H1 (cell line): ENCODE results near the gene USP43. TPM values are rescaled to one million over a fixed set of nuclear protein-coding genes. Genes with fewer than 3 reads are reported as not detected.

Experiments
- BCL11A ChIP-seq, 2 experiments: IDR thresholded peaks; one replicate each; pipeline ENCODE4 v1.6.1; 2011; ENCODE audit warnings: low read depth in 2 of 2, low read length in 2 of 2, mild to moderate bottlenecking in 2 of 2
- BRCA1 ChIP-seq: IDR thresholded peaks from 2 replicates; pipeline ENCODE4 v1.6.1; 2012; ENCODE audit warnings: low read depth, low read length, improper control_type of control experiment
- CHD2 ChIP-seq: IDR thresholded peaks from 2 replicates; pipeline ENCODE4 v1.6.1; 2012; ENCODE audit warnings: low read length, improper control_type of control experiment
- CREB1 ChIP-seq: IDR thresholded peaks from 2 replicates; pipeline ENCODE4 v1.6.1; 2012; ENCODE audit warnings: inconsistent platforms
- CTBP2 ChIP-seq: IDR thresholded peaks from 2 replicates; pipeline ENCODE4 v1.7.0; 2011; ENCODE audit warnings: borderline replicate concordance, mild to moderate bottlenecking, moderate library complexity, mixed read lengths, low read length; ENCODE audit not compliant: insufficient read depth, insufficient read length
- EGR1 ChIP-seq: IDR thresholded peaks from 2 replicates; pipeline ENCODE4 v1.6.1; 2011; ENCODE audit warnings: low read depth, low read length, borderline replicate concordance
- GABPA ChIP-seq: IDR thresholded peaks from 2 replicates; pipeline ENCODE4 v1.6.1; 2011; ENCODE audit warnings: mild to moderate bottlenecking, low read length, moderate library complexity, borderline replicate concordance; ENCODE audit not compliant: insufficient read depth
- POLR2A ChIP-seq, 2 experiments: IDR thresholded peaks; 1 replicate in 1 of 2; 2 replicates in 1 of 2; pipeline ENCODE4 v1.6.1; 2011; ENCODE audit warnings: low read depth in 2 of 2, low read length in 2 of 2, mild to moderate bottlenecking in 2 of 2; ENCODE audit errors: control extremely low read depth in 1 of 2
- RAD21 ChIP-seq, 2 experiments: IDR thresholded peaks in 1 of 2; conservative IDR thresholded peaks in 1 of 2; 2 replicates each; pipeline ENCODE4 v1.6.1; 2011; ENCODE audit warnings: low read depth in 2 of 2, low read length in 2 of 2, improper control_type of control experiment in 1 of 2, inconsistent platforms in 1 of 2, mild to moderate bottlenecking in 1 of 2, moderate library complexity in 1 of 2
- TCF12 ChIP-seq: IDR thresholded peaks from 2 replicates; pipeline ENCODE4 v1.6.1; 2011; ENCODE audit warnings: low read depth, mild to moderate bottlenecking, low read length
- YY1 ChIP-seq: IDR thresholded peaks from 2 replicates; pipeline ENCODE4 v1.6.1; 2011; ENCODE audit warnings: low read depth, mild to moderate bottlenecking, low read length
- polyA plus RNA-seq, 7 experiments: library from polyadenylated mRNA; depleted of rRNA in 3 of 7; stranded (reverse) in 5 of 7; unstranded in 2 of 7; fragments of >200 nt in 5 of 7; fragments of 200-250 nt in 2 of 7; gene quantifications; 1 replicate in 5 of 7; 2 replicates in 1 of 7; 4 replicates in 1 of 7; pipeline versions ENCODE4 v1.2.1 to v1.2.3, GENCODE V29; 2011 to 2013; ENCODE audit warnings: missing spikeins in 2 of 7, mixed read lengths in 2 of 7
- total RNA-seq: library from RNA; stranded (reverse); fragmentation: NEBNext Ultra II Directional; extraction: Animal tissue kit (Norgen Biotek cat#: 25700); gene quantifications from 2 replicates; pipeline ENCODE4 v1.2.1, GENCODE V29; 2021
- TF ChIP-seq, protein P1 (sequence below): fragments of 300-600 bp; sonication (generic); IDR thresholded peaks from 2 replicates; pipeline ENCODE4 v1.7.1; 2012; ENCODE audit warnings: low read length, moderate library complexity, mild to moderate bottlenecking, inconsistent platforms; ENCODE audit not compliant: insufficient replicate concordance

The USP43 gene
- total and polyA plus RNA-seq, 2 of the 8 experiments (the other 6 are each of a cell fraction or from before 2014, with no cell fraction given): 3.0 to 7.2 TPM

DNA sequence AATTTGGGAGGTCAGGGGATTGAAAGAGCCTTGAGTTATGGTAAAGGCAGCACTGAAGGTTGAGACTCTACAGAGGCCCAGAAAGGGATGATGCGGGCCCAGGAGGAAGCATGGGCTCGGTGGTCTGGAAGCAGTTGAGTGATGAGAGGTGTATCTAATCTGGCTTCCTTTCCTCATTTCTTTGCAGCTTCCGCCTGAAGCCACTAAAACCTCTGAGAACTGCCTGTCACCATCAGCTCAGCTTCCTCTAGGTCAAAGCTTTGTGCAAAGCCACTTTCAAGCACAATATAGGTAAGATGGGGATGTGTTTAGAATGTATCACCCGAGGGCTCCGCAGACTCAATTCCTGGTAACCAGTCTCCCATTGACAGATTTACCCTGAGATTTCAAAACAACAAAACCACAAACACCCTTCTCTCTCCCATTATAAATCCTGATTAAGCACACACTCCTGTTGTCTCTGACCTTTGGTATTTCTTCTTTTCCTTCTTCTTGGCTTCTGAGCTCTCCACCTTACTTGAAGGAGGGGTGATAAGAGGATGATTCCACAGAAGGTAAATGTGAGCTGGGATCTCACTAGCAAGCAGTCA, 21.2 kb downstream of the USP43 start (continued):
- TF ChIP-seq, protein P1, sequence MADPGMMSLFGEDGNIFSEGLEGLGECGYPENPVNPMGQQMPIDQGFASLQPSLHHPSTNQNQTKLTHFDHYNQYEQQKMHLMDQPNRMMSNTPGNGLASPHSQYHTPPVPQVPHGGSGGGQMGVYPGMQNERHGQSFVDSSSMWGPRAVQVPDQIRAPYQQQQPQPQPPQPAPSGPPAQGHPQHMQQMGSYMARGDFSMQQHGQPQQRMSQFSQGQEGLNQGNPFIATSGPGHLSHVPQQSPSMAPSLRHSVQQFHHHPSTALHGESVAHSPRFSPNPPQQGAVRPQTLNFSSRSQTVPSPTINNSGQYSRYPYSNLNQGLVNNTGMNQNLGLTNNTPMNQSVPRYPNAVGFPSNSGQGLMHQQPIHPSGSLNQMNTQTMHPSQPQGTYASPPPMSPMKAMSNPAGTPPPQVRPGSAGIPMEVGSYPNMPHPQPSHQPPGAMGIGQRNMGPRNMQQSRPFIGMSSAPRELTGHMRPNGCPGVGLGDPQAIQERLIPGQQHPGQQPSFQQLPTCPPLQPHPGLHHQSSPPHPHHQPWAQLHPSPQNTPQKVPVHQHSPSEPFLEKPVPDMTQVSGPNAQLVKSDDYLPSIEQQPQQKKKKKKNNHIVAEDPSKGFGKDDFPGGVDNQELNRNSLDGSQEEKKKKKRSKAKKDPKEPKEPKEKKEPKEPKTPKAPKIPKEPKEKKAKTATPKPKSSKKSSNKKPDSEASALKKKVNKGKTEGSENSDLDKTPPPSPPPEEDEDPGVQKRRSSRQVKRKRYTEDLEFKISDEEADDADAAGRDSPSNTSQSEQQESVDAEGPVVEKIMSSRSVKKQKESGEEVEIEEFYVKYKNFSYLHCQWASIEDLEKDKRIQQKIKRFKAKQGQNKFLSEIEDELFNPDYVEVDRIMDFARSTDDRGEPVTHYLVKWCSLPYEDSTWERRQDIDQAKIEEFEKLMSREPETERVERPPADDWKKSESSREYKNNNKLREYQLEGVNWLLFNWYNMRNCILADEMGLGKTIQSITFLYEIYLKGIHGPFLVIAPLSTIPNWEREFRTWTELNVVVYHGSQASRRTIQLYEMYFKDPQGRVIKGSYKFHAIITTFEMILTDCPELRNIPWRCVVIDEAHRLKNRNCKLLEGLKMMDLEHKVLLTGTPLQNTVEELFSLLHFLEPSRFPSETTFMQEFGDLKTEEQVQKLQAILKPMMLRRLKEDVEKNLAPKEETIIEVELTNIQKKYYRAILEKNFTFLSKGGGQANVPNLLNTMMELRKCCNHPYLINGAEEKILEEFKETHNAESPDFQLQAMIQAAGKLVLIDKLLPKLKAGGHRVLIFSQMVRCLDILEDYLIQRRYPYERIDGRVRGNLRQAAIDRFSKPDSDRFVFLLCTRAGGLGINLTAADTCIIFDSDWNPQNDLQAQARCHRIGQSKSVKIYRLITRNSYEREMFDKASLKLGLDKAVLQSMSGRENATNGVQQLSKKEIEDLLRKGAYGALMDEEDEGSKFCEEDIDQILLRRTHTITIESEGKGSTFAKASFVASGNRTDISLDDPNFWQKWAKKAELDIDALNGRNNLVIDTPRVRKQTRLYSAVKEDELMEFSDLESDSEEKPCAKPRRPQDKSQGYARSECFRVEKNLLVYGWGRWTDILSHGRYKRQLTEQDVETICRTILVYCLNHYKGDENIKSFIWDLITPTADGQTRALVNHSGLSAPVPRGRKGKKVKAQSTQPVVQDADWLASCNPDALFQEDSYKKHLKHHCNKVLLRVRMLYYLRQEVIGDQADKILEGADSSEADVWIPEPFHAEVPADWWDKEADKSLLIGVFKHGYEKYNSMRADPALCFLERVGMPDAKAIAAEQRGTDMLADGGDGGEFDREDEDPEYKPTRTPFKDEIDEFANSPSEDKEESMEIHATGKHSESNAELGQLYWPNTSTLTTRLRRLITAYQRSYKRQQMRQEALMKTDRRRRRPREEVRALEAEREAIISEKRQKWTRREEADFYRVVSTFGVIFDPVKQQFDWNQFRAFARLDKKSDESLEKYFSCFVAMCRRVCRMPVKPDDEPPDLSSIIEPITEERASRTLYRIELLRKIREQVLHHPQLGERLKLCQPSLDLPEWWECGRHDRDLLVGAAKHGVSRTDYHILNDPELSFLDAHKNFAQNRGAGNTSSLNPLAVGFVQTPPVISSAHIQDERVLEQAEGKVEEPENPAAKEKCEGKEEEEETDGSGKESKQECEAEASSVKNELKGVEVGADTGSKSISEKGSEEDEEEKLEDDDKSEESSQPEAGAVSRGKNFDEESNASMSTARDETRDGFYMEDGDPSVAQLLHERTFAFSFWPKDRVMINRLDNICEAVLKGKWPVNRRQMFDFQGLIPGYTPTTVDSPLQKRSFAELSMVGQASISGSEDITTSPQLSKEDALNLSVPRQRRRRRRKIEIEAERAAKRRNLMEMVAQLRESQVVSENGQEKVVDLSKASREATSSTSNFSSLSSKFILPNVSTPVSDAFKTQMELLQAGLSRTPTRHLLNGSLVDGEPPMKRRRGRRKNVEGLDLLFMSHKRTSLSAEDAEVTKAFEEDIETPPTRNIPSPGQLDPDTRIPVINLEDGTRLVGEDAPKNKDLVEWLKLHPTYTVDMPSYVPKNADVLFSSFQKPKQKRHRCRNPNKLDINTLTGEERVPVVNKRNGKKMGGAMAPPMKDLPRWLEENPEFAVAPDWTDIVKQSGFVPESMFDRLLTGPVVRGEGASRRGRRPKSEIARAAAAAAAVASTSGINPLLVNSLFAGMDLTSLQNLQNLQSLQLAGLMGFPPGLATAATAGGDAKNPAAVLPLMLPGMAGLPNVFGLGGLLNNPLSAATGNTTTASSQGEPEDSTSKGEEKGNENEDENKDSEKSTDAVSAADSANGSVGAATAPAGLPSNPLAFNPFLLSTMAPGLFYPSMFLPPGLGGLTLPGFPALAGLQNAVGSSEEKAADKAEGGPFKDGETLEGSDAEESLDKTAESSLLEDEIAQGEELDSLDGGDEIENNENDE: no peak
- TF ChIP-seq BRCA1 (no peak), RAD21 (IDR thresholded peaks at IDR 0.05 in 1 of 2, conservative IDR thresholded peaks at IDR 0.05 in 1 of 2; ENCODE audit: low read depth in 2 of 2, low read length in 2 of 2) (no peak), CTBP2 (no peak), YY1 (no peak), POLR2A (IDR thresholded peaks at IDR 0.05; ENCODE audit: control extremely low read depth in 1 of 2, low read depth in 2 of 2, low read length in 2 of 2) (no peak), GABPA (no peak), EGR1 (no peak), TCF12 (no peak), CREB1 (no peak), BCL11A (IDR thresholded peaks at IDR 0.05; ENCODE audit: low read depth in 2 of 2, low read length in 2 of 2) (no peak), CHD2 (no peak)
